GM19324 (cell line): ENCODE measurements around the gene CHST8.
"Not testable (repeated sequence)": the region's sequence is repeated elsewhere in the genome, so short reads cannot be mapped to it uniquely, and the experiment has no call there.

Experiments used
- ATAC-seq: cut with Tn5 transposase; IDR thresholded peaks from one replicate; pipeline ENCODE4 v1.9.1; 2021; ENCODE audit warnings: mild to moderate bottlenecking, moderate library complexity; ENCODE audit not compliant: unreplicated experiment, low FRiP score

Gene CHST8

DNA sequence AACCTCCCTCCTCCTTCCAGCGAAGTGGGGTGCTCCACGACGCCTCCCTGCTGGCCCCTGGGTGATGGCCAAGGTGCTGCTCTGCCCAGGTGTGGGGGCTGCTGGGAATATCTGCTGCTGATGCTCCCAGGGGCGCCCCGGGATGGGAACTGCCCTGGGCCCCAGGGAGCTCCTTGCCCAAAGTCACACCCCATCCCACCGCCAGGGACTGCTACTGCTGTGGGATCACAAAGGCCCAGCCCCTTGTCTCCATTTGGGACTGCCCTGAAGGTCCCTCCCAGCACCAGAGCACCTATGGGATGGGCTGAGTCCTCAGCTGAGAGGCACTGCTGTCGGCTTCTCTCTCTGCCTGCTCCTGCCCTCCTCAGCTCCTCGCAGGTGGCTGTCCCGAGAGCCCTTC lies 19.0 kb downstream of the CHST8 start:
- no peak for ATAC-seq

DNA sequence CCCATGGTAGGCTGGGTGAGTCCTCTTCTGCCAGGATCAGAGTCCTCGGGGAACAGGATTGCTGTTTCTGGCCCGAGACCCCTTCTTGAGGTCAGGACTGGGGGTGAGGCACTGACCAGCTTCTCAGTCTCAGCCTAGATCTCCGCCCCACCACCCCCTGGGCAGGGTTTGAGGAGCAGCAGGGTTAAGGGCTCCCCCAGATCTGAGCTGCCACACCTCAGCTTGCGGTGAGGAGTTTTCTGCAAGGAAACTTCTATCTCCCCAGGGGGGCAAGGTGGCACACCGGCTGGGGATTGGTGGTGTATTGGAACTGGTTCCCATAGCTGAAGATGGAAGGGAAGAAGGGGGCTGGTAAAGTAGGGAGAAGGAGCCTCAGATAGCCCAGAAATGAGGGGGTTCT lies 19.5 kb downstream of the CHST8 start:
- no peak for ATAC-seq

DNA sequence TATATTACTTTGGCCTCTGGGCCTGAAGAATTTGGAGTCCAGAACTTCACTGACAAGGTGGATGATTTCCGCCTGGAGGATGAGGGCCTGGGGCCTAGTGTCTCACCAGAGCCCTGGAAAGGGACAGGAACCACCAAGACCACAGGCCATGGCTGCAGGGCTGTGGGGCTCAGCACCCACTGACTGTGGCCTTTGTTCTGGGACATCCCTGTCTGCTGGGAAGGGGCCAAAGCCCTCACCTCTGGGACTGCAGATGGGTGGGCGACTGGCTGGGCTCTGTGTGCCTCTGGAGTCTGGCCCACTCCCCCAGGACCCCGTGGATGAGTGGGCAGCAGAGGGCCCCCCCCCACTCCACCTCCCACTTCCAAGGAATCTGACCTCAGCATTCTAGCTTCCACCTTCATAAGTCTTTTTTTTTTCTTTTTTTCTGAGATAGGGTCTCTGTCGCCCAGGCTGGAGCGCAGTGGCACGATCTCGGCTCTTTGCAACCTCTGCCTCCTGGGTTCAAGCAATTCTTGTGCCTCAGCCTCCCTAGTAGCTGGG lies 20.3 kb downstream of the CHST8 start:
- ATAC-seq = no peak

- ATAC-seq = no peak
These were observed 22.6 kb downstream of the CHST8 start for GRCh38 chr19:33644284-33644836.

- no peak for ATAC-seq
These were observed 24.6 kb downstream of the CHST8 start for GRCh38 chr19:33646306-33646705.

DNA sequence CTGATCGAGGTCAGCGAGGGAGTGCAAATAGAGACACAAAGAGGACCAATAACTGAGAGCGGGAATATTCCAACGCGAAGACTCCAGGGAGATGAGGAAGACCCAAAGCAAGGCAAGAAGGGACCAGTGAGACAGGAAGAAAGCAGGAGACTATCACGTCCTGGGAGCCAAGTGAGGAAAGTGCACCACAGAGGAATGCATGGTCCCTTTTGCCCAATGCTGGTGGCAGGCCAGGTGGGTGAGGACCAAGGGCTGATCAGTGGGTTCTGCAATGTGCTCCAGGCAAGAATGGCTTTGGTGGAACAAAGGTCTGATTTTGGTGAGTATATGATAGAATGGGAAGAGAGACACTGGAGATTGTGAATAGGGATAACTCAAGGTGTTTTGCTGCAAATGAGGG lies 25.4 kb downstream of the CHST8 start:
- ATAC-seq = no peak

- no peak for ATAC-seq
These were observed 28.0 kb downstream of the CHST8 start for GRCh38 chr19:33649627-33650305.

- no peak for ATAC-seq
These were observed 31.9 kb downstream of the CHST8 start for GRCh38 chr19:33653684-33654083.

- ATAC-seq = no peak
These were observed 33.2 kb downstream of the CHST8 start for GRCh38 chr19:33654840-33655508.

GRCh38 chr19:33659835-33660234 lies 38.1 kb downstream of the CHST8 start:
- ATAC-seq = no peak

- ATAC-seq = no peak
These were observed 38.8 kb downstream of the CHST8 start for GRCh38 chr19:33660410-33661124.

- ATAC-seq = no peak
These were observed 39.6 kb downstream of the CHST8 start for GRCh38 chr19:33661336-33661735.

DNA sequence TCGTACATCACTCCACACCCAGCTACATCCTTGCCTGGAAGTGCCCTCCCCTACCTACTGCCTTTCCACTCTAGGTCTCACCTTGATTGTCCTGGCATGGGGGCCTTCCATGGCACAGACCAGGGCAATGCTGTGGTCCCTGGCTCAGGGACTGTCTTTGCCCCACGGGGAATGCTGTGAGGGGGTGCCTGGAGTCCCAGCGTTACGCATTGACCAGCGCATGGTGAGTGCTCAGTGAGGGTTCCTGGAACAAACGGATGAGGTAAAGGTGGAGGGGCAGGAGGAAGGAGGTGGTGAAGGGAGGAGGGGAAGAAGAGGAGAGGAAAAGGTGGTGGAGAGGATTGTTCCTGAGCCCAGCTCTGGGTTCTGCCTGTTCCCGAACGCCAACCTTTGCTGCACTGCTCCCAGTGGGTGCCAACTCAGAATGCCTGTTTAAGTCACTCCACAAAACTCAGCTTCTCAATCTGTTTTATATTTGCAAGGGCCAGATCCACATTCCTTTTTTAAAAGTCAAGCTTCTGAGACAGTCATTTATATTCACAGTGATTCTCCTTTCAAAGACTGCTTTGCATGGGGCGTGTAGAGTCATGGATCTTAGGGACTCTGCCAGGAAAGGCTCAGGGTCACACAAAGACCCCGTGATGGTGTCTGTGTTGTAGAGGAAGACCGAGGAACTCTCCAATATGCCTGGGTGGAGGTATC lies 40.8 kb downstream of the CHST8 start:
- ATAC-seq = no peak

GRCh38 chr19:33663316-33663715 lies 41.6 kb downstream of the CHST8 start:
- not testable (repeated sequence) for ATAC-seq

- no peak for ATAC-seq
These were observed 43.0 kb downstream of the CHST8 start for GRCh38 chr19:33664744-33665143.

DNA sequence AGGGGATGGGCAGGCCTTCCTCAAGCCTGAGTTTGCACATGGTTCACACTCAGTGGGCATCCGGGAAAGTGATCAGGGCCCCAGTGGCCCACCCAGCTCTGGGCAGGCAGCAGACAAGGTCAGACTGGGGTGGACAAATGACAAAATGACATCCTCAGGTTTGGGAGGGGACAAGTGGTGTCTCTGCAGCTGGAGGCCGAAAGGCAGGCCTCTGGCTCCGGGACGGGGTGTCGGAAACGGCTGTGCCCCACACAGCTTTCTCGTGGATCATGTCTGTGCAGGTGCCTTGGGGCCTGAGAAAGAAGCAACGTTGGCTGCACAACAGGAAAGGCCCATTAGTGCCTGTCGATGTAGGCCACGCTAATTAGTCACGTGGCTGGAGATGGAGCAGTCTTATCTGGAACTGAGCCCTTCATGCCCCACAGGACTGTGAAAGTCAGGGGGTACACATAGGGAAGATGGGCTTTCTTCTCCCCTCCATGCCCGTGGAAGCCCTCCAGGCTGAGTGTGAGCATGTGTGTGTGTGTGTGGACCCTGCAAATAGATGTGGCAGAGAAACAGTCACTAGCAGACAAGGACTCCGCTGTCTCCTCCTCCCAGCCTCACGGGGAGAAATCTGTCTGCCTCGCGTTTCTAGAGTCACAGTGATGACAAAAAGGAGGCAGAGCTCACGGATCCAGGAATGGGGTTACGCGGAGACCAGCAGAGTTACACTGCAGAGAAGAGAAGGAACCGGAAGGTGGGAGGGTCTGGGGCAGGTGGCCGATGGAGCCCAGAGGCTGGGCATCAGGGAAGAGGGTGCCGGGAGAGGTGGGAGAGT lies 44.2 kb downstream of the CHST8 start:
- no peak for ATAC-seq

DNA sequence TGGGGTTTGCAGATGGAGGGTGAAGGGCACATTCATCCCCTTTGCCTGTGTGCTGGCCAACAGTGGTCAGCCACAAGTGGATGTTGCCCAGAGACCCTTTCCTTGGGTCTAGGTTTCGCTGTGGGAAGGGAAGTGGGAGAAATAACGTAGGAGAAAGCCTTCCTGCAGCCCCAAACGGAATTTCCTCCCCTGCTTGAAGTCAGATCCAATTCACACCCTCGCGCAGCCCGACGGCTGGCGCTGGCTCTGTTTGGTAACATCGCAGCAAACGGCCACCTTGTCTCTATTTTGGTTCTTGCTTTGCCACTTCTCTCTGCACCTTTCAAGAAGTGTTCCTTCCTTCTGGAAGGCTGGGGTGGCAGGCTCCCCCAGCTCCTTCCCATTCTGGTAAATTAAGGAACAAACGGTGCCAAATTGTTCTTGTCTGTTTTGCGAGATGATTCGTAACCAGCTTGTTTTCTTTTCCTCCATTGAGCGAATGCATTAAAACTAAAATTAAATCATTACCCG lies 45.4 kb downstream of the CHST8 start:
- ATAC-seq = no peak

GRCh38 chr19:33667881-33668280 lies 46.1 kb downstream of the CHST8 start:
- ATAC-seq = no peak

DNA sequence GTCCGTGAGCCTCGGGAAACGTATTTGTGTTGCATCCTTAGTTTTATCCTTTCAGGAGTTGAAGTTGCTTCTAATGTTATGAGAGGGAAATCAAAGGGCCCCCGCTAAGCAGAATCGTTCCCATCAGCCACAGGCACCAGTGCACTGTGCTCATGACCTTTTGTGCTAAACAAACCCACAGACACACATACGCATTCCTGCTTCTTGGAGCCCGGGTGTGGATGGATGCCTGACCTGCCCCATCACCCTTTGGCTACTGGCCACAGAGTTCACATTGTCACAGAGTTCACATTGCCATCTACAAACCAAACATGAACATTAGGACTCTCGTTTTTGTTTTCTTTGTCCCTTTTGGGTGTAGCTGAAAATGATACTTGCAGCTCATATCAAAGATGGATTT lies 47.2 kb downstream of the CHST8 start:
- no peak for ATAC-seq
